IPS-NIHi7 (cell line): ENCODE measurements around the gene SNX13.

ENCODE experiments used
- DNase-seq: peaks from one replicate; pipeline ENCODE4 v3.0.0; 2012; ENCODE audit warnings: mixed read lengths; ENCODE audit errors: extremely low spot score

The SNX13 gene, protein sequence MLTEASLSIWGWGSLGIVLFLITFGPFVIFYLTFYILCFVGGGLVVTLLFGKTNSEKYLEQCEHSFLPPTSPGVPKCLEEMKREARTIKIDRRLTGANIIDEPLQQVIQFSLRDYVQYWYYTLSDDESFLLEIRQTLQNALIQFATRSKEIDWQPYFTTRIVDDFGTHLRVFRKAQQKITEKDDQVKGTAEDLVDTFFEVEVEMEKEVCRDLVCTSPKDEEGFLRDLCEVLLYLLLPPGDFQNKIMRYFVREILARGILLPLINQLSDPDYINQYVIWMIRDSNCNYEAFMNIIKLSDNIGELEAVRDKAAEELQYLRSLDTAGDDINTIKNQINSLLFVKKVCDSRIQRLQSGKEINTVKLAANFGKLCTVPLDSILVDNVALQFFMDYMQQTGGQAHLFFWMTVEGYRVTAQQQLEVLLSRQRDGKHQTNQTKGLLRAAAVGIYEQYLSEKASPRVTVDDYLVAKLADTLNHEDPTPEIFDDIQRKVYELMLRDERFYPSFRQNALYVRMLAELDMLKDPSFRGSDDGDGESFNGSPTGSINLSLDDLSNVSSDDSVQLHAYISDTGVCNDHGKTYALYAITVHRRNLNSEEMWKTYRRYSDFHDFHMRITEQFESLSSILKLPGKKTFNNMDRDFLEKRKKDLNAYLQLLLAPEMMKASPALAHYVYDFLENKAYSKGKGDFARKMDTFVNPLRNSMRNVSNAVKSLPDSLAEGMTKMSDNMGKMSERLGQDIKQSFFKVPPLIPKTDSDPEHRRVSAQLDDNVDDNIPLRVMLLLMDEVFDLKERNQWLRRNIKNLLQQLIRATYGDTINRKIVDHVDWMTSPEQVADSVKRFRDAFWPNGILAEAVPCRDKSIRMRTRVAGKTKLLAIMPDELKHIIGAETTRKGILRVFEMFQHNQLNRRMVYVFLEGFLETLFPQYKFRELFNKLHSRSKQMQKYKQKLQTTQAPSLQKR

GRCh38 chr7:17940302-17940883, at the start of gene SNX13:
Gene SNX13, minus strand, starts transcription at chr7:17940494. Its CDS starts 199 bp downstream, at chr7:17940295.
- peak; percentile 96 for DNase-seq

DNA sequence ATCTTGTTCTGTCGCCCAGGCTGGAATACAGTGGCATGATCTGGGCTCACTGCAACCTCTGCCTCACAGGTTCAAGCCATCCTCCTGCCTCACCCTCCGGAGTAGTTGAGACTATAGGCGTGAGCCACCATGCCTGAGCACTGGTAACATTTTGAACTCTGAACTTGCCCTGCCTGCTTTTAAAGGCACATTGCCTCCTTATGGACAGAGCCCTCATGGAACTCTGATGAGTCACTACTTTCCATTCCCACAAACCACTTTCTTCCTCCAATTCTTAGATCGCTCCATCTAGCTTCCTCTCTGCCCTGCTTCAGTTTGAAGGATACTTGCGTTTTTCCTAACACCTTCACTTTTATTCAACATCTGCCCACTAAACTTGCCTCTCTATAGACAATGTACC, 49.3 kb upstream of the SNX13 start:
- DNase-seq, result no peak

- no peak for DNase-seq
Measured at GRCh38 chr7:17988858-17989257, 48.6 kb upstream of the SNX13 start.

DNA sequence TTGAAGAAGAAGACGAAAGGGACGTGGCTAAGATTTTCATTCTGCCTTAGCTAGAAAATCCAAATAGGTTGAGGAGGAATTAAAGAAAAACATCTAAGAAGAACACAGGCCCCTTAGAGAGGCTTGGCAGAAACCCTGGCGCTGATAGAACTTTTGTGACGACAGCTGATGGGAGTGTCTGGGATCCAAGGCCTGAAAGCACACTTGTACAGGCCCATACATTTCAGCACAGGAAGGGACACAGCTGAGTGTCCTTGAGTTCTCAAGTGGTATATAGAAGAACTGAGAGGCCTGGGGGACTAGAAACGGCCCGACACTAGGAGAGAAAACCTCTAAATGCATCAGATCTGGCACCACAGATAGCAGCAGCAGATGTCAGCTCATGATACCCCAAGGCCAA, 47.8 kb upstream of the SNX13 start:
- DNase-seq, result no peak

- no peak for DNase-seq
Measured at GRCh38 chr7:17986851-17987250, 46.6 kb upstream of the SNX13 start.

GRCh38 chr7:17985473-17986239, 45.4 kb upstream of the SNX13 start:
- DNase-seq, result peak; percentile 15

GRCh38 chr7:17984288-17984687, 44.0 kb upstream of the SNX13 start:
- no peak for DNase-seq

GRCh38 chr7:17983221-17984062, 43.1 kb upstream of the SNX13 start:
- DNase-seq, result no peak

- no peak for DNase-seq
Measured at GRCh38 chr7:17976952-17977351, 36.7 kb upstream of the SNX13 start.

DNA sequence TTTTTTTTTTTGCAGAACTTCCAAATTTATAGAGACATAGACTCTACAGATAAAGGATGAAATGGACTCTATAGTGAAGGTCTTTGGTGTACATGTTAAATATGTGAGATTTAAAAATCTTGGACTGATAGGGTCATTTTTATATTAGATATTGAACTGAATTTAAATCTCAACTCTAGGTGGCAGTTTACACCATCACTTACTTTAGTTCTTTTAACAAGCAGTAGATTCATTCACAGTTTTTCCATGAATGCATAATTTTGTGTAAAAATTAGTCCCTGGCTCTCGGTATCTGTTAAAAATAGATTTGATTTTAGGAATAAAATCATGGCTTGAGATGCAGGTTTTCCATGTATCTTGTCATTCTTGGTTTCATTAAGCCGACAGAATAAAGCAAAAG, 31.1 kb upstream of the SNX13 start:
- no peak for DNase-seq

DNA sequence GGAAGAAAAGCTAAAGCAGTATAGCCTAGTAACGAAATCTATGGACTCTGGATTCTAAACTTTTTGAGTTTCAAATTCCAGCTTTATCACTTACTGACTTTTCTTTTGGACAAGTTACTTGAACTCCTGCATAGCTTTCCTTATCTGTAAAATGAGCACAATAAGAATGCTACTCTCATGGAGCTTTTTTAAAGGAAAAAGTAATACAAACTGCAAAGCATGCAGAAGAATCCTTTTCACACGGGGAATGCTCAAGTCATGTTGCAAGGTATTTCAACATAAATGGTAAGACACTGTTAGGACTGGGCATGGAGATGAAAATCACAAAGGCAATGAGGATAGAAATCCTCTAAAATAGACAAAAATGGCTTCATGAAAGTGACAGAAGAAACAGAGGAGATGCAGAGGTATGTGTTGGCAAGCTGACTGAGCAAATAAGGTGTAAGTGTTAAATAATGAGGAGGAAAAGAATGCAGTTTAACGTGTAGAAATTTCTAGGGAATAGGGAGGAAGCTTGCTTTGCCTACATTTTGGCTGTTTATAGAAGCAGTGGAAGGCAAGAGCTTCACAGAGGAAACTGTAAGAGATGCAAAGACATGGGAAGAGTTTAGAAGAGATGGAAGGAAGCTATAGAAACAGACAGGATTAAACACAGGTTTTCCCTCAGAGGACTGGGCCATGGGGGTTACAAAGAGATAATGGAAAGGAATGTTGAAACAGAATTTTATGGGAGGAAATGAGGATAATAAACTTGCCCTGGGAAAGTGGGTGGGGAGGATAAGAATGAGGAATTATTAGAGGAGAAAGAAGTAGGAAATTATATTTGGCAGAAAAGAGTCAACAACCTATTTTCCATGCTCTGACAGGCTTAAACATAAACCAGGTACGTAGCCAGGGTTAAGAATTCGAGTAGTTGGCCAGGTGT, 28.8 kb upstream of the SNX13 start:
- no peak for DNase-seq

GRCh38 chr7:17966706-17967105, 26.4 kb upstream of the SNX13 start:
- no peak for DNase-seq

- DNase-seq, result no peak
Measured at GRCh38 chr7:17965603-17966002, 25.3 kb upstream of the SNX13 start.

DNA sequence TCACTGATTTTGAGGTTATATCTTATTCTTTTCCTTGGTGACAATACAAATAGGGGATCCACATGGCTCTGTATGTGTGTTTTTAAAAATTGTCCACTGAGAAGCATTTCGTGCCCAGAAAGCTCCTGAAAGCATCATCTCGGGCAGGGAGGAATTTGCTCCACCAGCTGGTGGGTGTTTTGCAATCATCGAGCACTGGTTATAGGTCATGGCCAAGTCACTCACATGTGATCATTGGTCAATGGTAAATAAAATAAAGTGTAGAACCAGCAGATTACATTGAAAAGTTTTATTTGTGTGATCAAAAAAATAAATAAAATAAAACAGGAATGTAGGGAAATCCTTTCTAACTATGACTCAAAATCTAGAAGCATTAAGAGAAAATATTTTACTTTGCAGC, 23.0 kb upstream of the SNX13 start:
- no peak for DNase-seq

GRCh38 chr7:17962652-17963051, 22.4 kb upstream of the SNX13 start:
- DNase-seq, result no peak

- no peak for DNase-seq
Measured at GRCh38 chr7:17957871-17958270, 17.6 kb upstream of the SNX13 start.

GRCh38 chr7:17952387-17952786, 12.1 kb upstream of the SNX13 start:
- no peak for DNase-seq

GRCh38 chr7:17951742-17952254, 11.5 kb upstream of the SNX13 start:
- DNase-seq, result no peak

GRCh38 chr7:17948526-17949238, 8.4 kb upstream of the SNX13 start:
- DNase-seq, result no peak
